MM.1S (cell line): ENCODE data around the gene LAMB3.

Experiments
- CTCF ChIP-seq: fragments of 300-600 bp; sonication (generic); IDR thresholded peaks from 2 replicates; pipeline ENCODE4 v1.5.1; 2016; ENCODE audit warnings: antibody characterized with exemption, low read length, mixed read lengths
- EZH2 ChIP-seq: fragments of 300-600 bp; sonication (generic); optimal IDR thresholded peaks from 2 replicates; pipeline ENCODE3; 2017; ENCODE audit warnings: low read depth, mild to moderate bottlenecking, antibody characterized with exemption, low read length, mixed read lengths
- EZH2phosphoT487 ChIP-seq: fragments of 300-600 bp; sonication (generic); IDR thresholded peaks from 2 replicates; pipeline ENCODE4 v1.6.1; 2018; ENCODE audit warnings: antibody characterized with exemption, low read length

DNA sequence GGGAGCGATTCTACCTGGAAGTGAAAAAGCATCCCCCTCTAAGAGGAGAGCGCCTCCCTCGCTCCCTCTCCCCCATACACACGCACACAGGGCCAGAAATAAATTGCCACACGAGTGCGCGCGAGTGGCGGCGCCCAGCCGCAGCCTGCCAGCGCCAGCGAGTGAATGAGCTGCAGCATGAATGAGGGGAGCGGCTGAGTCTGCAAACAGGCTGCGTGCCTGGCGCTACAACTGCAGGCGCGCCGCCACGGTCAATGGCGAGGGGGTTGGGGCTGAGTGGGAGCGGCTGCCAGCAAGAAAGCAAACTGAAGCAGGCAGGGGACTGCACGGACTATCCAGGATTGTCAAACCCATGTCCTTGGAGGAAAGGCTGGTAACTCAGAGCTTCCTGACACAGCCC is 66.6 kb downstream of the LAMB3 start:
- TF ChIP-seq CTCF (no peak), EZH2 (no peak), EZH2phosphoT487 (no peak)
